Testis (tissue), 3 donors: ENCODE data around the gene GADD45GIP1. TPM values are rescaled to one million over a fixed set of nuclear protein-coding genes. Genes with fewer than 3 reads are reported as not detected.

Experiments
- DNase-seq: peaks from one replicate; pipeline ENCODE4 v3.0.0-alpha.2; 2019
- H3K27ac ChIP-seq, 2 donors: fragments of 200-600 bp; sonication (generic); one replicate each; pipeline ENCODE4 v1.5.1; 2019
- H3K27me3 ChIP-seq: fragments of 200-600 bp; sonication (generic); one replicate; pipeline ENCODE4 v1.5.1; 2019
- H3K36me3 ChIP-seq: fragments of 200-600 bp; sonication (generic); one replicate; pipeline ENCODE4 v1.5.1; 2017; ENCODE audit warnings: low read depth; ENCODE audit errors: missing control alignments
- H3K4me1 ChIP-seq: fragments of 200-600 bp; sonication (generic); one replicate; pipeline ENCODE4 v1.5.1; 2019
- H3K4me3 ChIP-seq, 2 donors: fragments of 200-600 bp; sonication (generic); one replicate each; pipeline ENCODE4 v1.5.1; 2017 to 2019
- H3K9me3 ChIP-seq: fragments of 200-600 bp; sonication (generic); one replicate; pipeline ENCODE4 v1.5.1; 2017
- POLR2A ChIP-seq: fragments of 450-650 bp; IDR thresholded peaks from one replicate; pipeline ENCODE4 v1.6.1; 2017; ENCODE audit warnings: antibody characterized with exemption, mild to moderate bottlenecking, moderate library complexity
- WGBS, 2 donors: methylation state at CpG; one replicate each; pipeline ENCODE4 v1.1.5; 2018; 5-methylcytosine and 5-hydroxymethylcytosine counted together
- intact Hi-C: fragments of 100-400 bp; cut with DNase I; formaldehyde crosslinking; loops from one replicate; pipeline ENCODE4 v1.15.1; 2023; ENCODE audit warnings: low total_unique reads
- polyA plus RNA-seq: library from polyadenylated mRNA; stranded (reverse); fragments of 350-450 nt; fragmentation: Illumina TruSeq; extraction: RNeasy Lipid Tissue Mini Kit (QIAGEN cat#74804); gene quantifications from one replicate; pipeline ENCODE4 v1.2.3, GENCODE V29; 2014; ENCODE audit warnings: low read depth, low replicate concordance; ENCODE audit not compliant: insufficient read depth
- total RNA-seq, 2 donors: library from RNA; depleted of rRNA; stranded (reverse); fragments of >200 nt; gene quantifications; one replicate each; pipeline ENCODE4 v1.2.3, GENCODE V29; 2016
- TF ChIP-seq, protein P1 (sequence below), 3 experiments: fragments of 450-650 bp in 2 of 3; fragments of 200-600 bp in 1 of 3; sonication (generic) in 1 of 3; IDR thresholded peaks; one replicate each; pipeline ENCODE4 v1.5.1; 2016 to 2019; ENCODE audit warnings: antibody characterized with exemption in 3 of 3, mild to moderate bottlenecking in 2 of 3, moderate library complexity in 1 of 3

Gene GADD45GIP1
- total and polyA plus RNA-seq, 3 donors from 2014 or later, result 21.6 to 39.8 (median 32.2) TPM

DNA sequence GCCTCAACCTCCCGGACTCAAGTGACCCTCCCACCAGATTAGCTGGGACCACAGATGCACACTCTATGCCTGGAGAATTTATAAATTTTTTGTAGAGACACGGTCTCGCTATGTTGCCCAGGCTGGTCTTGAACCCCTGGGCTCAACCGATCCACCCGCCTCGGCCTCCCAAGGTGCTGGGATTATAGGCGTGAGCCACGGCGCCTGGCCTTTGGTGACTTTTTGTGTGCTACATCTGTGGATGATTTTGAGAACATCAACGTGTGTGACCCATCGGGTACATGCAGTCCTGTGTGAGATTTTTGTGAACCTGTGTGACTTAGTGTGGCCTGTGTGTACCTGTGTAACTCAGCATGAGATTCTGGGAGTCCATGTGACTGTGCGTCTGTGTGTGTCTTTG, 29.7 kb upstream of the GADD45GIP1 start:
- H3K9me3 ChIP-seq, result no peaks in the 10 kb centered on the region
- WGBS, 2 donors, result 94% methylated on average over 10 to 12 of the region's 12 CpGs
- DNase-seq, result no peak
- H3K4me1 ChIP-seq, result no peaks in the 10 kb centered on the region
- intact Hi-C loops, result no loop called here
- H3K27ac ChIP-seq, result no peak overlapping the region
- TF ChIP-seq, protein P1, sequence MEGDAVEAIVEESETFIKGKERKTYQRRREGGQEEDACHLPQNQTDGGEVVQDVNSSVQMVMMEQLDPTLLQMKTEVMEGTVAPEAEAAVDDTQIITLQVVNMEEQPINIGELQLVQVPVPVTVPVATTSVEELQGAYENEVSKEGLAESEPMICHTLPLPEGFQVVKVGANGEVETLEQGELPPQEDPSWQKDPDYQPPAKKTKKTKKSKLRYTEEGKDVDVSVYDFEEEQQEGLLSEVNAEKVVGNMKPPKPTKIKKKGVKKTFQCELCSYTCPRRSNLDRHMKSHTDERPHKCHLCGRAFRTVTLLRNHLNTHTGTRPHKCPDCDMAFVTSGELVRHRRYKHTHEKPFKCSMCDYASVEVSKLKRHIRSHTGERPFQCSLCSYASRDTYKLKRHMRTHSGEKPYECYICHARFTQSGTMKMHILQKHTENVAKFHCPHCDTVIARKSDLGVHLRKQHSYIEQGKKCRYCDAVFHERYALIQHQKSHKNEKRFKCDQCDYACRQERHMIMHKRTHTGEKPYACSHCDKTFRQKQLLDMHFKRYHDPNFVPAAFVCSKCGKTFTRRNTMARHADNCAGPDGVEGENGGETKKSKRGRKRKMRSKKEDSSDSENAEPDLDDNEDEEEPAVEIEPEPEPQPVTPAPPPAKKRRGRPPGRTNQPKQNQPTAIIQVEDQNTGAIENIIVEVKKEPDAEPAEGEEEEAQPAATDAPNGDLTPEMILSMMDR (IDR thresholded peaks at IDR 0.05), result no peak
- TF ChIP-seq POLR2A, result no peak
- H3K4me3 ChIP-seq, result no peak overlapping the region
- no peaks in the 10 kb centered on the region for H3K27me3 ChIP-seq
- no peaks in the 10 kb centered on the region for H3K36me3 ChIP-seq

DNA sequence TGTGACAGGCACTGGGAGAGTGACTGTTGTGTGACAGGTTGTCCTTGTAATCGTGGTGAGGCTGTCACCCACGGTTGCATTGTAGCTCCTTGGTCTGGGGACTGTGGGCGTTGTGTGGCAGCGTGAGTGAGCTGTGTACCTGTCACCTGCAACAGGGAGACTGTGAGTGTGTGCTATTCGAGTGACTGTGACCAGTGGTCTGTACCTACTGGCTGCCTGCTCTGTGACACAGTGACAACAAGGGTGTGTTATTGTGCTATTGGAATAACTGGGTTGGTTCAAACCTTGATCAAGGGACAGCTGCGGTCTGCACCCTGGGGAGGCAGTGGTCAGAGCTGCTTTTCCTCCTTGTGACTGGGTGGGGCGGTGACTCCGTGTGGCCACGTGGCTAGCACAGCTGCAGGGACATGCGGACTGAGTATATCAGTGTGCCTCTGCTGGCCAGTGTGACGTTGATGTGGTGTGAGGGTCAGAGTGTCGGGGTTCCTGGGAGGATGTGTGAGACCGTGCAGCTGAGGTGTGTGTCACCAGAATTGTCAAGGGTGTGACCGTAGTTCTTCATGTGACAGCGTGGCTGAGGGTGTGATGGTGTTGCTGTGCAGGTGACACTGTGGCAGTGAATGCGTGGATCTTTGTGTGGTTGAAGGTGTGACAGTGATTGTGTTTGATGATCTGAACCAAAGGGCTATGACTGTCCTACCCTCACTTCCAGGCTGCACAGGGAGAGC, 28.2 kb upstream of the GADD45GIP1 start:
- Histone ChIP-seq H3K9me3 (no peaks in the 10 kb centered on the region), H3K4me3 (no peak overlapping the region), H3K4me1 (no peaks in the 10 kb centered on the region), H3K27ac (no peak overlapping the region), H3K36me3 (no peaks in the 10 kb centered on the region), H3K27me3 (no peaks in the 10 kb centered on the region)
- peak; percentile 65 for DNase-seq
- intact Hi-C loops, result loop anchor here (2.0 kb wide), 1 partner anchor 108 kb away; no protein-coding TSS in a partner anchor
- TF ChIP-seq, protein P1 (IDR thresholded peaks at IDR 0.05), result no peak
- no peak for TF ChIP-seq POLR2A
- 58 to 69% methylated on average over 13 to 16 of the region's 16 CpGs for WGBS, 2 donors

DNA sequence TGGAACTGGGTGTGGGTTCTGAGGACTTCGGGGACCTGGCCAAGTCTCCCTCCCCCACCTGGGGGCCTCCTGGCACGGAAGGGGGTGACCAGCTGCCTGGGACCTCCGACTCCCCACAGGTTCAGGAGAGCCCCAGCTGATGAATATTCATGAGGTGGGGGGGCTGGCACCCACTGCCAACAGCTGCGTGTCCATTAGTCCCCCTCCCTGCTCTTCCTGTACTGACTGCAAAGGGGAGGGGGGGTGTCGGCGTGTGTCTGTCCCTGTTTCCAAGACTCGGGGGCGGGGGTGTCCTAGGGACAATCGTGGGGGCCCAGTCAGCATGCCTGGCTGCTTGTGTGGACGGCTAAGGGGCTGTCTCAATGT, 27.6 kb upstream of the GADD45GIP1 start:
- Histone ChIP-seq H3K27ac (no peak overlapping the region), H3K4me1 (no peaks in the 10 kb centered on the region), H3K36me3 (no peaks in the 10 kb centered on the region), H3K4me3 (no peak overlapping the region), H3K27me3 (no peaks in the 10 kb centered on the region), H3K9me3 (no peaks in the 10 kb centered on the region)
- WGBS, 2 donors, result 51 to 66% methylated on average over 5 to 10 of the region's 10 CpGs
- intact Hi-C loops, result loop anchor here (2.0 to 5.0 kb wide), 2 partner anchors 78 to 108 kb away; no protein-coding TSS in a partner anchor
- TF ChIP-seq POLR2A, result no peak
- TF ChIP-seq, protein P1 (IDR thresholded peaks at IDR 0.05), result no peak
- DNase-seq, result no peak

DNA sequence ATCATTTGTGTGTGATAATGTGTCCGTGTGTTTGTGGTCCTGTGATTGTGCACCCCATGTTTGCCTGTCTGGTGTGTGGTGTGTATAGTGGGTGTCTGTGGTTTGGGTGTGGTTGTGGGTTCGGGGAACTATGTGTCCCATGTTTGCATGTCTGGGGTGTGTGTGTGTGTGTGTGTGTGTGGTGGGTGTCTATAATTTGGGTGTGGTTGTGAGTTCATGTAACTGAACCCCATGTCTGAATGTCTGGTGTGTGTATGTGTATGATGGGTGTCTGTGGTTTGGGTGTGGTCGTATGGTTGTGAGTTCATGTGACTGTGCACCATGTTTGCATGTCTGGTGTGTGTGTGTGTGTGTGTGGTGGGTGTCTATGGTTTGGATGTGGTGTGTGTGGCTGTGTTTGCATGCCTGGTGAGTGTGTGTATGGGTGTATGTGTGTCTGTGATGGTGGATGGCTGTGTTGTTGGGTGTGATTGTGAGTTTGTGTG, 27.2 kb upstream of the GADD45GIP1 start:
- Histone ChIP-seq H3K9me3 (no peaks in the 10 kb centered on the region), H3K27ac (no peak overlapping the region), H3K4me3 (no peak overlapping the region), H3K4me1 (no peaks in the 10 kb centered on the region), H3K27me3 (no peaks in the 10 kb centered on the region), H3K36me3 (no peaks in the 10 kb centered on the region)
- TF ChIP-seq, protein P1 (IDR thresholded peaks at IDR 0.05), result no peak
- TF ChIP-seq POLR2A, result no peak
- 77 to 79% methylated on average over 3 of the region's 3 CpGs for WGBS, 2 donors
- intact Hi-C loops, result loop anchor here (2.0 to 5.0 kb wide), 2 partner anchors 78 to 109 kb away; no protein-coding TSS in a partner anchor
- DNase-seq, result no peak
